AG09309 (cell line): ENCODE results near the gene ADGRG1.

Experiments
- DNase-seq: peaks from one replicate; pipeline ENCODE4 v3.0.0-alpha.2; 2010; ENCODE audit warnings: low read depth
- H3K4me3 ChIP-seq: 2 replicates; pipeline ENCODE4 v1.5.1; 2011; ENCODE audit warnings: mild to moderate bottlenecking, low read depth, low read length, moderate library complexity; ENCODE audit not compliant: control insufficient read depth
- CTCF ChIP-seq: IDR thresholded peaks from 2 replicates; pipeline ENCODE4 v1.5.1; 2011; ENCODE audit warnings: mild to moderate bottlenecking, low read depth, low read length, inconsistent platforms; ENCODE audit not compliant: insufficient read depth, control insufficient read depth; ENCODE audit errors: missing control alignments

ADGRG1 gene

GRCh38 chr16:57700781-57701551, 72.5 kb downstream of the ADGRG1 start:
- no peak overlapping the region for H3K4me3 ChIP-seq
- no peak for DNase-seq
- no peak for TF ChIP-seq CTCF

- TF ChIP-seq CTCF: no peak
- H3K4me3 ChIP-seq: no peak overlapping the region
- no peak for DNase-seq
Measured at GRCh38 chr16:57701759-57702371, 73.4 kb downstream of the ADGRG1 start.

GRCh38 chr16:57703416-57704010, 75.1 kb downstream of the ADGRG1 start:
- no peak overlapping the region for H3K4me3 ChIP-seq
- no peak for TF ChIP-seq CTCF
- DNase-seq: no peak

- TF ChIP-seq CTCF: no peak
Measured at GRCh38 chr16:57704011-57704904, 75.8 kb downstream of the ADGRG1 start.

GRCh38 chr16:57704905-57705852, 76.7 kb downstream of the ADGRG1 start:
- no peak for DNase-seq
- no peak overlapping the region for H3K4me3 ChIP-seq
- TF ChIP-seq CTCF: no peak

More at GRCh38 chr16:57704011-57704904, 75.8 kb downstream of the ADGRG1 start:
- DNase-seq: no peak
- H3K4me3 ChIP-seq: no peak overlapping the region

GRCh38 chr16:57706717-57707116, 78.3 kb downstream of the ADGRG1 start:
- no peak overlapping the region for H3K4me3 ChIP-seq
- TF ChIP-seq CTCF: no peak
- no peak for DNase-seq
